Central memory CD8-positive, alpha-beta T cell (primary cell): ENCODE data around the gene BTBD6.
A peak's percentile ranks its signal among the peaks of the same experiment; 100 is the strongest.
"Not testable (repeated sequence)": the region's sequence is repeated elsewhere in the genome, so short reads cannot be mapped to it uniquely, and the experiment has no call there.

ENCODE experiments used
- ATAC-seq: fragments of 150-1000 bp; cut with Tn5 transposase; replicated peaks from 2 replicates; pipeline ENCODE4 v1.10.0; 2022; ENCODE audit warnings: mild to moderate bottlenecking, moderate FRiP score, moderate number of reproducible peaks; ENCODE audit not compliant: poor library complexity, severe bottlenecking; ENCODE audit errors: extremely low read depth
- DNase-seq, 2 donors: peaks; one replicate each; pipeline ENCODE4 v3.0.0; 2021; ENCODE audit warnings: low spot score in 2 of 2
- H3K27ac Mint-ChIP-seq: one replicate; pipeline ENCODE4 v1.8.0; 2022; ENCODE audit warnings: low read depth, mild to moderate bottlenecking, moderate library complexity, mixed read lengths
- H3K27me3 Mint-ChIP-seq: one replicate; pipeline ENCODE4 v1.8.0; 2022; ENCODE audit warnings: mixed read lengths
- H3K36me3 Mint-ChIP-seq: one replicate; pipeline ENCODE4 v1.8.0; 2022; ENCODE audit warnings: mild to moderate bottlenecking, moderate library complexity, mixed read lengths; ENCODE audit not compliant: insufficient read depth
- H3K4me1 Mint-ChIP-seq: one replicate; pipeline ENCODE4 v1.8.0; 2022; ENCODE audit warnings: mixed read lengths
- H3K4me3 Mint-ChIP-seq: one replicate; pipeline ENCODE4 v1.8.0; 2022; ENCODE audit warnings: mild to moderate bottlenecking, moderate library complexity, mixed read lengths
- H3K9me3 Mint-ChIP-seq: one replicate; pipeline ENCODE4 v1.8.0; 2022; ENCODE audit warnings: mixed read lengths

Gene BTBD6

DNA sequence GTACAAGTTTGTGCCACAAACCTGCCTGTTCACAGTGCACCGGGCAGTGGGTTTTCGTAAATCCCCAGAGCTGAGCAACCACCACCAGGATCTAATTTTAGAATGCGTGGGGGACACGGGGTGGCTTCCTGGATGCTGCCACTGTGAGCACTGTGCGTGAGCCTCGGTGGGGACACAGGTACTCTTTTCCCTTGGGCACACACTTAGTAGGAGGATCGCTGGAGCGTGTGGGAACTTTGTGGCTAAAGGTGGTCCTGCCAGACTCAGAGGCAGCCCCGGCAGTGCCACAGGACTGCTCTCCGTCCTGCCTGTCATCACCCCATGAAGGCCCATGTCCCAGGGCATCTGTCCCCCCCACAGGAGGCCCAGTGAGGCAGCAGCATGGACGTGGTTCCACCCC is 21.1 kb downstream of the BTBD6 start:
- Mint-ChIP-seq H3K27ac (no peak overlapping the region), H3K4me1 (peaks cover 15% of the 10 kb centered on the region), H3K9me3 (no peaks in the 10 kb centered on the region), H3K36me3 (peaks cover 12% of the 10 kb centered on the region), H3K27me3 (no peaks in the 10 kb centered on the region), H3K4me3 (no peak overlapping the region)
- ATAC-seq: no peak
- DNase-seq: no peak

DNA sequence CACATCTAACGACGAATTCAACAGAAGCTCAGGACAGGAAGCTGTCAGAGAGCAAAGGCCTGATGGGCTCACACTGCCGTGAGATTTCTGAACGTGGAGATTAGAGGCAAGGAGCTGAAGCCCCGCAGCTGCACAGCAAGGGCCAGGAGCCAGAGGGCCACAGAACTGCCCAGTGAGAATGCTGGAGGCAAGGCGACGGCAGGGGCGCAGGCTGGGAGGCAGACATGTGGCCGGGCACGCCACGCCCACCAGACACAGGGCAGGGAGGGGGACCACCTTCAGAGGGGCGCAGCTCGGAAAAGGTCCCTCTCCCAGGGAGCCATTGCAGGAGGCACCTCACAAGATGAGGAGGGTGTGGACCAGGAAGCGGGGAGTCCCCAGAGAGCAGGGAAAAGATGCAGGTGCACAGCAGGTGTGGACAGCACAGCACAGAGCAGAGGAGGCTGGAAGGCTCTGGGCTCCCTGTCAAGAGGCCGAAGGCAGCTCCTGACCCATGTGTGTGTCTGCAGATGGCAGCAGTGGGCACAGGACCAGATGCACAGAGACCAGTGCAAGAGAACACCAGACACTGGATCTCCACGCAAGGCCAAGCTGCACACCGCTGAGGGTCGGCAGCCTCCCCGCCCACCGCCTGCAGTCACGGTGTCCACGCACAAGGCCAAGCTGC is 23.0 kb downstream of the BTBD6 start:
- Mint-ChIP-seq H3K4me1 (peaks cover 15% of the 10 kb centered on the region), H3K9me3 (no peaks in the 10 kb centered on the region), H3K27ac (peak overlapping the region; percentile 73), H3K27me3 (no peaks in the 10 kb centered on the region), H3K4me3 (no peak overlapping the region), H3K36me3 (peaks cover 13% of the 10 kb centered on the region)
- no peak for ATAC-seq
- DNase-seq: no peak

DNA sequence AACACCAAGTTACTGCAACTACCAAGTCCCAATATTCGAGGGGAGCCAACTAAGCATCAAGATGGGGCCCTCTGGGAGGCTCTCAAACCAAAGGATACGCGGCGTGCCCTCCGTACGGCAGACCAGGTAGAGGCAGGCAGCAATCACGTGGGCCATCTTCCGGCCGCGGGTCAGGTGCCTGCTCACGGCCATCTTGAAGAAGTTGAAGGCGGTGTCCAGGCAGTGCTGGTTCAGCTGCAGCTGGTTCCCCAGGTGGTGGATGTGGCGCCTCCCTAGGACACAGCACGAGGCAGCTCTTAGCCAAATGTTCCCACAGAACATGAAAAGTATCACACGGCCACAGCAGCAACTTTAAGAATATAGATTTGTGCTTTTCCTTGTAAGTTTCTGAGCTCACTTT is 24.3 kb downstream of the BTBD6 start:
- DNase-seq: no peak
- no peak for ATAC-seq
- H3K27me3 Mint-ChIP-seq: no peaks in the 10 kb centered on the region
- peaks cover 8% of the 10 kb centered on the region for H3K36me3 Mint-ChIP-seq
- no peak overlapping the region for H3K27ac Mint-ChIP-seq
- H3K4me1 Mint-ChIP-seq: peaks cover 15% of the 10 kb centered on the region
- no peaks in the 10 kb centered on the region for H3K9me3 Mint-ChIP-seq
- H3K4me3 Mint-ChIP-seq: no peak overlapping the region

DNA sequence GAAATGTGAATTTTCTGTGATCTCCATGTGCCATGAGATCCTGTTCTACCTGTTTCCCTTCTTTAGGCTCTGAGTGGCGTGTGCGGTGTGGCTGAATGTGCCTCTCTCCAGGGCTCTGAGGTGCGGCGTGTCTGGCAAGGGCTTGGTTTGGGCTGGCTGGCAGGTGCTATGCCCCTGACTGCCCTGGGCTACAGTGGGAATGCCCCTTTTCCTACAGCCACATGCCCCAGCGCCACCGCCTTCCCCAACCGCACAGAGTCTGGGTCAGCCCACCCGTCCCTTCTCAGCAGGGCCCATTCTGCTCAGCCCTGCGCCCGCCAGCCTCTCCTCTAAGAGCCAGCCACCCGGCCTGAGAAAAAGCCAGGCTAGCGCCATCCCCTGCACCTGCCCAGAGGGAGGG is 24.7 kb downstream of the BTBD6 start:
- H3K27ac Mint-ChIP-seq: no peak overlapping the region
- H3K4me1 Mint-ChIP-seq: peaks cover 15% of the 10 kb centered on the region
- H3K36me3 Mint-ChIP-seq: peaks cover 8% of the 10 kb centered on the region
- ATAC-seq (no peak), DNase-seq (no peak)
- no peaks in the 10 kb centered on the region for H3K9me3 Mint-ChIP-seq
- H3K4me3 Mint-ChIP-seq: no peak overlapping the region
- no peaks in the 10 kb centered on the region for H3K27me3 Mint-ChIP-seq

DNA sequence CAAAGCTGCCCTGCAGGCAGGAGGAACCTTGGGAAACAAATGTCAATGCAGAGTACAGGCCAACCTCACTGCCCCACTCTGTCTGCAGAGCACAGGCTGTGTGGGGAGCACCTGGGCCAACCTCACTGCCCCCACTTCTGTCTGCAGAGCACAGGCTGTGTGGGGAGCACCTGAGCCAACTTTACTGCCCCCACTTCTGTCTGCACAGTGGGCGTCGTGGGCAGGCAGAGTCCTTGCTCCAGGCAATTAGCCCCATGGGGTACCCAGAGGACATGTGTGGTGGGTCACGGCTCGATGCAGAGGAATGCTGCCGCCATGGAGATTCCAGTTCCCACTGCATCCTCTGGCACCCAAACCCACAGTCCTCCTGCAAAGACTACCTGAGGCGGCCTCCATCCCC is 26.3 kb downstream of the BTBD6 start:
- Mint-ChIP-seq H3K27ac (no peak overlapping the region), H3K9me3 (no peaks in the 10 kb centered on the region), H3K4me1 (peaks cover 15% of the 10 kb centered on the region), H3K27me3 (no peaks in the 10 kb centered on the region), H3K36me3 (peaks cover 6% of the 10 kb centered on the region), H3K4me3 (no peak overlapping the region)
- ATAC-seq: no peak
- DNase-seq: no peak

DNA sequence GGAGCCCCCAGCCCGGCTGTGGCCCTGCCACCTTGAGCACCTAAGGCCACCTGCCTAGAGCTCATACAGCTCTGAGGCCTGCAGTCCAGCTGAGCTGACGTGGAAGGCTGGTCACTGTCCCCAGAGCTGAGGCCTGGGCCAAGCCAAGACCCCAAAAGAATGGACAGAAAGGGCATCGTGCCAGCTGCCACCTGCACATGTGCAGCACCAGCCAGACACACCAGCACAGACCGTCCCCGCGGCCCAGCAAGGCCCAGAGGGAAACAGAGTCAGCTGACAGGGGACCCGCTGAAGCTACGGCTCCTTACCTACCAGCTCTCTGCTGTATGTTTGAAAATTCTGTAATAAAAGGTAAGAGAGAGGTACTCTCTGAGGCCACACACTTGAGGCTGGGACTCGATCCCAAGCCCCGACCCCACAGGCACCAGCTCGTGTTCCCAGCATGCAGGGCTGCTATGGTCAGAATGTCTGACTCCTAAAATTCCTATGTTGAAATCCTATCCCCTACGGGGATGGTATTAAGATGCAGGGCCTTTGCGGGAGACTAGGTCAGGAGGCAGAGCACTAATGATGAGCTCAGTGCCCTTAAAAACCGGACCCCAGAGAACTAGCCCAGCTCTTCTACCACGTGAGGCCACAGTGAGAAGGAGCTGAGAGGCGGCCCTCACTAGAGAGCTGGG is 27.1 kb downstream of the BTBD6 start:
- Mint-ChIP-seq H3K36me3 (peaks cover 6% of the 10 kb centered on the region), H3K27me3 (no peaks in the 10 kb centered on the region), H3K27ac (peak overlapping the region; percentile 77), H3K4me1 (peaks cover 15% of the 10 kb centered on the region), H3K4me3 (no peak overlapping the region), H3K9me3 (no peaks in the 10 kb centered on the region)
- DNase-seq (no peak), ATAC-seq (no peak)

DNA sequence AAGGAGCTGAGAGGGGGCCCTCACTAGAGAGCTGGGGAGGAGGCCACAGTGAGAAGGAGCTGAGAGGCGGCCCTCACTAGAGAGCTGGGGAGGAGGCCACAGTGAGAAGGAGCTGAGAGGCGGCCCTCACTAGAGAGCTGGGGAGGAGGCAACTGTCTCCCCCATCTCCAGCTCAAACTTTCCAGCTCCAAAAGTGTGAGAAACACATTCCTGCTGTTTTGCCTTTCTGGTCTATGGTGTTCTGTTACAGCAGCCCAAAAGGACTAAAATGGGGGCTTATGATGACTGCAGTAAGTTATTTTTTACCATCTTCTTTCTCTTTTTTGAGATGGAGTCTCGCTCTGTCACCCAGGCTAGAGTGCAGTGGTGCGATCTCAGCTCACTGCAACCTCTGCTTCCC is 29.1 kb downstream of the BTBD6 start:
- not testable (repeated sequence) for H3K27ac Mint-ChIP-seq, ATAC-seq, DNase-seq, H3K27me3 Mint-ChIP-seq, H3K9me3 Mint-ChIP-seq, H3K4me3 Mint-ChIP-seq, H3K36me3 Mint-ChIP-seq
- peaks cover 18% of the 10 kb centered on the region for H3K4me1 Mint-ChIP-seq

DNA sequence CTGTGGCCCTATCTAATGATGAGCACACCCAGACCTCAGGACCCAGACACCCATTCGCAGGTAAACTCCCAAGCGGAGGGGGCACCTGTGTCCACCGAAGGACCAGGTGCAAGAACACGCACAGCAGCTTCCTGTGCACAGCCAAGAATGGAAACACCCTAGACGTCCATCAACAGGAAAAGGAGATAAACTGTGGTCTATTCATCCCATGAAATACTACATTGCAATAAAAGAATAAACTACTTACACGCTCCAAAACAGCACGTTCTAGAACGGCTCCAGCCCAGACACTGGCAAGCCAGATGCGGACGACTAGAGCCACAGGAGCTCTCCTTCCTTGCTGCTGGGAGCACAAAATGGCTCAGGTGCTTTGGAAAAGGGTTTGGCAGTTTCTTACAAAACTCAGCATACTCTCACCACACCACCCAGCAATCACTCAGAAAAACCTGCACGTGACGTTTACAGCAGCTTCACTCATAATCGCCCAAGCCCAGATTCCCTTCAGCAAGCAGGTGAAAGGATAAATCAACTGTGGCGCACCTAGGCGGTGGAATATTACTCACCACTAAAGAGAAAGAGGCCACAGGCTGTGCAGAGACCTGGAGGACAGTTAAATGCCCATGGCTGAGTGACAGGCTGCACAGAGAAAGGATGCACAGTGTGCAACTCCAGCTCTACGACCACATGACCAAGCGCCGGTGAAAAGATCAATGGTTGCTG is 31.5 kb downstream of the BTBD6 start:
- no peaks in the 10 kb centered on the region for H3K27me3 Mint-ChIP-seq
- ATAC-seq (no peak), DNase-seq (no peak)
- no peak overlapping the region for H3K4me3 Mint-ChIP-seq
- H3K4me1 Mint-ChIP-seq: peaks cover 24% of the 10 kb centered on the region
- no peak overlapping the region for H3K27ac Mint-ChIP-seq
- H3K9me3 Mint-ChIP-seq: no peaks in the 10 kb centered on the region
- peaks cover 12% of the 10 kb centered on the region for H3K36me3 Mint-ChIP-seq

DNA sequence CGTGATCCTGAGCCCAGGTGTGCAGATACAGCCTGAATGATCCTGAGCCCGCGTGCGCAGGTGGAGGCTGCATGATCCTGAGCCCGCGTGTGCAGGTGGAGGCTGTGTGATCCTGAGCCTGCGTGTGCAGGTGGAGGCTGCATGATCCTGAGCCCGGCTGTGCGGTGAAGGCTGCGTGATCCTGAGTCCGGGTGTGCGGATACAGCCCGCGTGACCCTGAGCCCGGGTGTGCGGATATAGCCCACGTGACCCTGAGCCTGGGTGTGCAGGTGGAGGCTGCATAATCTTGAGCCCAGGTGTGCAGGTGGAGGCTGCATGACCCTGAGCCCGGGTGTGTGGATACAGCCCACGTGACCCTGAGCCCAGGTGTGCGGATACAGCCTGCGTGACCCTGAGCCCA is 32.2 kb downstream of the BTBD6 start:
- Mint-ChIP-seq H3K36me3 (peaks cover 13% of the 10 kb centered on the region), H3K9me3 (no peaks in the 10 kb centered on the region), H3K27ac (no peak overlapping the region), H3K27me3 (no peaks in the 10 kb centered on the region), H3K4me3 (no peak overlapping the region), H3K4me1 (peaks cover 31% of the 10 kb centered on the region)
- DNase-seq (no peak), ATAC-seq (no peak)

DNA sequence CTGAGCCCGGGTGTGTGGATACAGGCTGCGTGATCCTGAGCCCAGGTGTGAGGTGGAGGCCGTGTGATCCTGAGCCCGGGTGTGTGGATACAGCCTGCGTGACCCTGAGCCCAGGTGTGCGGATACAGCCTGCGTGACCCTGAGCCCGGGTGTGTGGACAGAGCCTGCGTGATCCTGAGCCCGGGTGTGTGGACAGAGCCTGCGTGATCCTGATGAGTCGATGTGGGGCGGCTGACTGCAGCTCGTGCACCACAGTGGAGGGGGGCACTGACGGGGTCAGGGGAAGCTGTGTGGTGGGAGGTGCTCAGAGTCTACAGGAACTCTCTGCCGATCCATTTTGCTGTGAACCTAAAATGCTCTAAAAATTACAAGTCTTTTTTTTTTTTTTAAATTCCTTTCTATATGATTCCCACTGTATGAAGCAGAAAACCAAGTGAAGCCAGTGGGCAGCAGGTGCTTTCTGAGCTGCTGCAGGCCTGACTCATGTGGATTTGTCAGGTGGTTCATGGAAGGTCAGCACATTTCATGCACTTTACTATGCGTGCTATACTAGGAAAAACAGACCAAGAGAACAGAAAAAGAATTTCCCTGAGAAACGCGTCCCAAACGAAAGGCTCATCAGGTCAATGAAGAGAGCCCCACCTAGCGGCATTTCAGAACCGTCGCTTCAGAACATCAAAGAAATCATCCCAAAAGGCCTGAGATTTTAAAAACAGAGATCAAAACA is 33.2 kb downstream of the BTBD6 start:
- H3K27ac Mint-ChIP-seq: no peak overlapping the region
- ATAC-seq (no peak), DNase-seq (no peak)
- no peak overlapping the region for H3K4me3 Mint-ChIP-seq
- H3K4me1 Mint-ChIP-seq: peaks cover 32% of the 10 kb centered on the region
- no peaks in the 10 kb centered on the region for H3K27me3 Mint-ChIP-seq
- H3K9me3 Mint-ChIP-seq: no peaks in the 10 kb centered on the region
- peaks cover 11% of the 10 kb centered on the region for H3K36me3 Mint-ChIP-seq

DNA sequence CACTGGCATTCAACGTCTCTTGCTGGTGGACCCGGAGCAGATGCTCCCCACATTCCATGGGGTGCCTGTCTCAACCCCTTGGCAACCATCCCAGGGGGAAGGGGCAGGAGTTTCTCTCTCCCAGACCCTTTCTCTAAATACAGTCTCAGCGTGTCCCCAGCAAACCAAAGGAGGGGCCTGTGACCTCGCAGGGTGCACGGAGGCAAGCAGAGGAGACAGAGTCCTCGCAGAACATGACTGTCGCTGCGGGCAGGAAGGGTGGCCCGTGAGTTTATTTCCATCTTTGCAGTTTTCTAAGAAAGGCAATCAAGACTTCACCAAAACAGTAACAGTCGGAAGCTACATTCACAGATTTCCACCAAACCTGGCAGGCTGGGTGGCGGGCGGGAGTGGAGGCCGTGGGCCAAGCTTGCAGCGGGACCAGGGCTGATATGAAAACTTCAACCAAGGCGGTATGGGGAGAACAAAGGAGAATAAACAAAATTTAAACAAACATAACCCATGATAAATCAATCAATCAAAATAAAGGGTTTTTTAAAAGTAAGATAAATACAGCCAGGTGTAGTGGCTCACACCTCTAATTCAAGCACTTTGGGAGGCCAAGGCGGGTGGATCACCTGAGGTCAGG is 33.9 kb downstream of the BTBD6 start:
- no peak for ATAC-seq
- Mint-ChIP-seq H3K9me3 (no peaks in the 10 kb centered on the region), H3K4me3 (no peak overlapping the region), H3K4me1 (peaks cover 38% of the 10 kb centered on the region), H3K27ac (no peak overlapping the region), H3K36me3 (peaks cover 11% of the 10 kb centered on the region), H3K27me3 (no peaks in the 10 kb centered on the region)
- DNase-seq: no peak

DNA sequence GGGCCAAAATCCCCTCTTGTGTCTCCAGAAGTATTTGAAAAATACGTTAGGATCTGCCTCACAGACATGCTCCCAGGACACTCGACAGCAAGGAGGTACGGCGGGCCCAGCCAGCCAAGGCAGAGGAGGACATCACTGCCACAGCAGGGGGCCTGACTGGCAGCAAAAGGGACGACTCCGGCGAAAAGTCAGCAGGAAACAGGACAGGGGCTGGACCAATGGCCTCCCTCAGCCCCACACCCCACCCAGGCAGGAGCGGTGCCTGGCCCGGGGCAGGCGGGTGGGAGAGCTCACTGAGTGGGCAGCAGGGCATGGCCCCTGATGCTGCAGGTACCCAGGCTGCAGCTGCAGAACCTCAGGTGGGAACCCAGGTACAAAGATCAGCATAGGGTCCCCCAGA is 34.7 kb downstream of the BTBD6 start:
- DNase-seq (no peak), ATAC-seq (no peak)
- H3K36me3 Mint-ChIP-seq: peaks cover 13% of the 10 kb centered on the region
- H3K9me3 Mint-ChIP-seq: no peaks in the 10 kb centered on the region
- no peak overlapping the region for H3K4me3 Mint-ChIP-seq
- no peaks in the 10 kb centered on the region for H3K27me3 Mint-ChIP-seq
- H3K27ac Mint-ChIP-seq: no peak overlapping the region
- peaks cover 43% of the 10 kb centered on the region for H3K4me1 Mint-ChIP-seq
